Left lobe of liver (tissue), 2 donors: ENCODE results near the gene ACSM6. TPM values are rescaled to one million over a fixed set of nuclear protein-coding genes. Genes with fewer than 3 reads are reported as not detected.

Source experiments
- ATAC-seq: fragments of 200-7000 bp; cut with Tn5 transposase; one replicate; pipeline ENCODE4 v1.9.1; 2020; ENCODE audit warnings: mild to moderate bottlenecking, moderate library complexity
- DNase-seq: peaks from one replicate; pipeline ENCODE4 v3.0.0-alpha.2; 2020; ENCODE audit warnings: low spot score
- total RNA-seq: library from RNA; stranded (reverse); gene quantifications from one replicate; pipeline ENCODE4 v1.2.1, GENCODE V29; 2021
- donor health status: DM: no; HTN: no; CAD: no; lungs with moderate emphysema.
- donor health status: DM: no; HTN: yes; CAD: no.

The ACSM6 gene
- total RNA-seq, 1 donor from 2014 or later = not detected

GRCh38 chr10:95266674-95267095, 72.6 kb downstream of the ACSM6 start:
- ATAC-seq = peak; percentile 58
- no peak for DNase-seq

DNA sequence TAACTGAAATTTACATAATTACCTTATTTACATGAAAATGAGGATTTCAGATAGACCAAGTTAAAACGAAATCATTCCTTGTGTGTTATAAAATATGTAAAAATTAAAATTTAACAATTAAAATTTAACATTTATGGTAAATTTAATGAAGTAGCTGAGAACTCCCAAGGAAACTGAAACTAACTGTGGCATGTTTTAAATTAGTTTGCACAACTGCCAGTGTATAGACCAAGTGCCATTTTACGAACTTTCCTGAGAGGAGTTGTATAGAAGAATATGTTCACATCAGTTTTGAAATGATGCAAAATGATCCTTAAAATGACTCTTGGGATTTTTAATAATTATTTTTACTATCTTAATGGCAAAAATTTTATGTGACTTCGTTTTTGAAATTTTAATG, 73.2 kb downstream of the ACSM6 start:
- DNase-seq = no peak
- ATAC-seq = no peak

GRCh38 chr10:95268438-95268837, 74.4 kb downstream of the ACSM6 start:
- ATAC-seq = peak; percentile 54
- DNase-seq = no peak

DNA sequence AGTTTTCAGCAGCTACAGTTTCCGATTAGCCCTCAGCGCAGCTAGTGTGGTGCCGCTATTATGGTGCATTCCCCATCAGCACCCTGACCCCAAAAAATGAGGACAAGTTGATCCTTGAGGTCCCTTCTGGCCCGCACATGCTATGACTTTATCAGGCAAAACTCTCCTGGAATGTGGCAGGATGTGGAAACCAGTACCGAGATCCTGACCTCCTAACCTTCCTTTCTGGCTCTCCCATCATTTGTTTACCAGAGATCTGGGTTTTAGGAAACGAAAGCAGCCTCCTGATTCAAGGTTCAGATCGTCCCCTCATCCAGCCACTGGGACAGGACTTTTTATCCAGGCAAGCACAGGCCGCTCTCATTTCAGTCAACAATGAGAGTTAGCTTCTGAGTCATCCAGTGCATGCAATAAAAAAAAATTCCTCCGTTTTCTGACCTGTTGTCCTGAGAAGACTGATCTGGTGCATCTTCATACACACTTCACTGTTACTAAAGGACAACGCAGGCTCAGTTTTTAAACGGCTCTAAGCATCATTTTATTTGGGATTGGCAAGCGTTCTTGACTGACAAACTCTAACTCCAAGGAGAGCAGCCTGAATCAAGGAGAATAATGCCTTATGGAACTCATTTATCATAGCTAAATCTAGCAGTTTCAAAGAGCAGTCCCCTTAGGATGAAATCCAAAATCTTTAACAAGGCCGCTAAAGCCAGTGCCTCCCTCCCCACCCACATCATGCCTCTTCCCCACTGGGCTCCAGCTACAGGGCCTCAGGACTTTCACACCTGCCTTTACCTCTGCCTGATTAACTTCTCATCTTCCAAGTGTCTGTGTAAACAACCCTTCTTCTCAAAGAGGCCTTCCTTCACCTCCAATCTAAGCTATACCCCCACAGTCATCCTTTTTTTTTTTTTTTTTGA, 79.6 kb downstream of the ACSM6 start:
- ATAC-seq (peak; percentile 88), DNase-seq (peak; percentile 76)

- DNase-seq (no peak), ATAC-seq (no peak)
Observed at GRCh38 chr10:95275726-95276366, 81.8 kb downstream of the ACSM6 start.

GRCh38 chr10:95276367-95277200, 82.5 kb downstream of the ACSM6 start:
- DNase-seq = no peak

GRCh38 chr10:95277201-95277570, 83.1 kb downstream of the ACSM6 start:
- no peak for DNase-seq
- no peak for ATAC-seq

More at GRCh38 chr10:95276367-95277200, 82.5 kb downstream of the ACSM6 start:
- ATAC-seq = peak; percentile 44

DNA sequence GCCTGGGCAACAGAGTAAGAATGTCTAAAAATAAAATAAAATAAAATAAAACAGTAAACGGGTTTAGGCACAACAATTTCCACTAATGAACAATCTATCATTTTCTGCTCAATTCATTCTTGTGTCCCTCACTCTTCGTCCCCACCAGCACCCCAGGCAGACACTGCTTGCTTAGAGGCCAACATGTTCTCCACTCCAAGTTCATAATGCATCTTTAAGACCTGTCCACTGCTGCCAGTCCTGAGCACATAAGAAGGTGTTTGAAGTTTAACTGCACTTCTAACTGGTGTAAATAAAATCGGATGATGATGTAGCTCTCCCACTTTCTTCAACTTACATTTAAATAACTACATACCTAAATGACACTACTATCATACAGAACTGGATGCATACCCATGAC, 83.6 kb downstream of the ACSM6 start:
- no peak for DNase-seq
- no peak for ATAC-seq

Other genes with a start within 250 kb of the ACSM6 start
- 1,524 TPM for gene CYP2C8, start 124.7 kb upstream of the ACSM6 start, total RNA-seq
- 67.1 TPM for gene PDLIM1, start 96.8 kb downstream of the ACSM6 start, total RNA-seq